Measurements from ENCODE around the gene AJAP1.

Gene AJAP1

DNA sequence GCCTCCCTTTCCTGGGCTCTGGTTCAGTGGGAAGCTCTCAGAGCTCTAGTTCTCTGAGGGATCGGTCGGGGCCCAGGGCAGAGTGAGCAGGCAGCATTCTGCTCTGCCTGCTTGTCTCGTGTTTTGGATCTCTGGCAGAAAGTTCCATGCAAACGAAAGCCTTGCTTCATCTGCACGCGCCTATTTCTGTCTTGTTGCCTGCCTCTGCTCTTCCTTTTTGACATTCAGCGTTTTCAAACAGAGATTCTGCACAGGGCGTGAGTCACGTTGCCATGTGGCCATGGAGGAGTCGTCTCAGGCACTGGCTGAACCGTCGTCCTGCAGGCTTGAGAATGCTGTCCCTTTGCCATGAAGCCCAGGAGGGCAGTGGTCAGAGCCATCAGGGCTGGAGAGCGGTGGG, 20.3 kb downstream of the AJAP1 start:
- Mint-ChIP-seq H3K4me1 (ENCODE audit: low read depth) (no peaks in the 10 kb centered on the region), H3K4me3 (no peak overlapping the region), H3K36me3 (ENCODE audit: low read depth) (no peaks in the 10 kb centered on the region), H3K27ac (no peak overlapping the region), H3K27me3 (ENCODE audit: low read depth) (no peaks in the 10 kb centered on the region), H3K9me3 (no peaks in the 10 kb centered on the region)

GRCh38 chr1:4675454-4676186, 21.2 kb downstream of the AJAP1 start:
- H3K27ac Mint-ChIP-seq = no peak overlapping the region
- H3K36me3 Mint-ChIP-seq (ENCODE audit: low read depth) = no peaks in the 10 kb centered on the region
- H3K4me3 Mint-ChIP-seq = no peak overlapping the region
- H3K27me3 Mint-ChIP-seq (ENCODE audit: low read depth) = no peaks in the 10 kb centered on the region
- H3K9me3 Mint-ChIP-seq = no peaks in the 10 kb centered on the region
- H3K4me1 Mint-ChIP-seq (ENCODE audit: low read depth) = no peaks in the 10 kb centered on the region

DNA sequence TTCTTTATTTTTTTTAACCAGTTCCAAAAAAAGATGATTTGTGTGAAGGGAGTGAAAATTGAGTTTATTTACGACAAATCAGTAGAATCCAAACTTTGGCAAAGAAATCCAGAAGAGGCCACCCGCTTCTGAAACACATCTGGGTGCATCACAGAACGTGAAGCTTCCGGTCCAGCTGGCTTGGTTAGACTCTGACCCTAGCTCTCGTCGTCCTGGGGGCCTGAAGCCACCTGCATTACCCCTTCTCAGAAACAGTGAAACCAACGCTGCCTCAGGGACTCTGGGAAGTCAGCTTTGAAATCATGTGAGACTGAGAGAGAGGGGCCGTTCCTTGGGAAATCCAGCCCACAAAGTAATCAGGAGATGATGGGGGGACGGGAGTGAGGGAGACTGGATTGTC, 21.8 kb downstream of the AJAP1 start:
- no peak overlapping the region for H3K4me3 Mint-ChIP-seq
- H3K27me3 Mint-ChIP-seq (ENCODE audit: low read depth) = no peaks in the 10 kb centered on the region
- no peak overlapping the region for H3K27ac Mint-ChIP-seq
- no peaks in the 10 kb centered on the region for H3K9me3 Mint-ChIP-seq
- H3K36me3 Mint-ChIP-seq (ENCODE audit: low read depth) = no peaks in the 10 kb centered on the region
- H3K4me1 Mint-ChIP-seq (ENCODE audit: low read depth) = no peaks in the 10 kb centered on the region

GRCh38 chr1:4677608-4678007, 23.2 kb downstream of the AJAP1 start:
- no peaks in the 10 kb centered on the region for H3K9me3 Mint-ChIP-seq
- H3K27ac Mint-ChIP-seq = no peak overlapping the region
- no peaks in the 10 kb centered on the region for H3K4me1 Mint-ChIP-seq (ENCODE audit: low read depth)
- no peak overlapping the region for H3K4me3 Mint-ChIP-seq
- H3K27me3 Mint-ChIP-seq (ENCODE audit: low read depth) = no peaks in the 10 kb centered on the region
- H3K36me3 Mint-ChIP-seq (ENCODE audit: low read depth) = no peaks in the 10 kb centered on the region

- no peaks in the 10 kb centered on the region for H3K4me1 Mint-ChIP-seq (ENCODE audit: low read depth)
- no peak overlapping the region for H3K27ac Mint-ChIP-seq
- H3K27me3 Mint-ChIP-seq (ENCODE audit: low read depth) = no peaks in the 10 kb centered on the region
- no peaks in the 10 kb centered on the region for H3K36me3 Mint-ChIP-seq (ENCODE audit: low read depth)
- no peak overlapping the region for H3K4me3 Mint-ChIP-seq
- H3K9me3 Mint-ChIP-seq = no peaks in the 10 kb centered on the region
These were observed 23.8 kb downstream of the AJAP1 start for GRCh38 chr1:4678066-4678717.

GRCh38 chr1:4681026-4681425, 26.6 kb downstream of the AJAP1 start:
- H3K36me3 Mint-ChIP-seq (ENCODE audit: low read depth) = no peaks in the 10 kb centered on the region
- H3K4me1 Mint-ChIP-seq (ENCODE audit: low read depth) = no peaks in the 10 kb centered on the region
- H3K9me3 Mint-ChIP-seq = no peaks in the 10 kb centered on the region
- H3K4me3 Mint-ChIP-seq = no peak overlapping the region
- H3K27ac Mint-ChIP-seq = no peak overlapping the region
- H3K27me3 Mint-ChIP-seq (ENCODE audit: low read depth) = no peaks in the 10 kb centered on the region

GRCh38 chr1:4682607-4683220, 28.3 kb downstream of the AJAP1 start:
- no peaks in the 10 kb centered on the region for H3K27me3 Mint-ChIP-seq (ENCODE audit: low read depth)
- H3K9me3 Mint-ChIP-seq = no peaks in the 10 kb centered on the region
- no peak overlapping the region for H3K4me3 Mint-ChIP-seq
- H3K36me3 Mint-ChIP-seq (ENCODE audit: low read depth) = no peaks in the 10 kb centered on the region
- no peak overlapping the region for H3K27ac Mint-ChIP-seq
- no peaks in the 10 kb centered on the region for H3K4me1 Mint-ChIP-seq (ENCODE audit: low read depth)

- H3K27ac Mint-ChIP-seq = no peak overlapping the region
- no peaks in the 10 kb centered on the region for H3K27me3 Mint-ChIP-seq (ENCODE audit: low read depth)
- no peaks in the 10 kb centered on the region for H3K9me3 Mint-ChIP-seq
- no peak overlapping the region for H3K4me3 Mint-ChIP-seq
- H3K36me3 Mint-ChIP-seq (ENCODE audit: low read depth) = no peaks in the 10 kb centered on the region
- no peaks in the 10 kb centered on the region for H3K4me1 Mint-ChIP-seq (ENCODE audit: low read depth)
These were observed 29.7 kb downstream of the AJAP1 start for GRCh38 chr1:4684136-4684535.

DNA sequence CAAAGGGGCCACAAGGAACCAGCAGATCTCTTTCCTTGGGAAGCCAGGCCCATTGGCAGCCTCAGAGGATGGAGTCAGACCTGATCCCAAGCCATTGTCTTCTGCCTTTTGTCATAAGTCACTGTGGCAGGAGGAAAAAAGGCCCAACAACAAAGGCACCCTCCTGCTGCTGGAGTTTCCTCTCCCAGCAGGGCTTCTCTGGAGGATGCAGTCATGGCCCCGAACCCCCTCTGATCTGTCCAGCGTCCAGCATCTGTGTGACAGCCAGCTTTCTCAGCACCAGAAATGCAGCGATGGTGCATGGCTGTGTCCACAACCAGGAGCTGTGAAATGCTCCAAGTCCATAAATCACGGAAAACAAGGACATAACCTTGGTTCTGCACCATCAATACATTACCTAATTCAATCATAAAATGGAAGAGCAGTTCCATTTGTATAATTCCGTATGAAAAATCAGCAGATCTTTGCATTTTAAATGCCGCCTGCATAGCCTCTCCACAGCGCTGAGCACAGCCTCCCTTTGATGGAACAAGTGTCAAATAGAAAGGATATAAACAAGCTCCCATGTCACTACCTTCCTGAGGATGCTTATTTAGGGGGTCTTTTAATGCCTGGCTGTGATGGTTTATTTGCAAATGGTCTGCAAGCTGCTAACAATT, 30.6 kb downstream of the AJAP1 start:
- Mint-ChIP-seq H3K4me1 (ENCODE audit: low read depth) (no peaks in the 10 kb centered on the region), H3K27me3 (ENCODE audit: low read depth) (no peaks in the 10 kb centered on the region), H3K36me3 (ENCODE audit: low read depth) (no peaks in the 10 kb centered on the region), H3K27ac (no peak overlapping the region), H3K4me3 (no peak overlapping the region), H3K9me3 (no peaks in the 10 kb centered on the region)

- Mint-ChIP-seq H3K4me1 (ENCODE audit: low read depth) (no peaks in the 10 kb centered on the region), H3K36me3 (ENCODE audit: low read depth) (no peaks in the 10 kb centered on the region), H3K9me3 (no peaks in the 10 kb centered on the region), H3K4me3 (no peak overlapping the region), H3K27me3 (ENCODE audit: low read depth) (no peaks in the 10 kb centered on the region), H3K27ac (no peak overlapping the region)
These were observed 31.1 kb downstream of the AJAP1 start for GRCh38 chr1:4685523-4685865.

DNA sequence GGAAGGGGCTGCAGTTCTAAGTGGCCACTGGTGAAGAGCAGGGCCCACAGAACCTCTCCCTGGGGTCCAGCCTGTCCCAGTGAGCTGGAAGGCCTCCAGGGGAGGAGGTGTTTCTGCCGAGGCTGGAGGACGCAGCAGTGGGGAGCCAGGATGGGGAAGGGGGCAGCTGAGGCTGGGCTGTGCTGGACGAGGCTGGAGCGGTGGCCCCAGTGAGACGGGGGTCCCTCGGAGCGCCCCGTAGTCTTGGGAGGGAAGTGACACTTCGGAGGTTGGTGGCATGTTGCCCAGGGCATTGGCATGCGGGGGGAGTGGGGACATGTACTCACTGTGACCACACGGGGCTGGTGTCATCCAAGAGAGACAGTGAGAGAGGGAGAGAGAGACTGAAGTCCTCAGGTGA, 33.5 kb downstream of the AJAP1 start:
- Mint-ChIP-seq H3K27ac (no peak overlapping the region), H3K27me3 (ENCODE audit: low read depth) (no peaks in the 10 kb centered on the region), H3K36me3 (ENCODE audit: low read depth) (no peaks in the 10 kb centered on the region), H3K9me3 (no peaks in the 10 kb centered on the region), H3K4me1 (ENCODE audit: low read depth) (no peaks in the 10 kb centered on the region), H3K4me3 (no peak overlapping the region)

DNA sequence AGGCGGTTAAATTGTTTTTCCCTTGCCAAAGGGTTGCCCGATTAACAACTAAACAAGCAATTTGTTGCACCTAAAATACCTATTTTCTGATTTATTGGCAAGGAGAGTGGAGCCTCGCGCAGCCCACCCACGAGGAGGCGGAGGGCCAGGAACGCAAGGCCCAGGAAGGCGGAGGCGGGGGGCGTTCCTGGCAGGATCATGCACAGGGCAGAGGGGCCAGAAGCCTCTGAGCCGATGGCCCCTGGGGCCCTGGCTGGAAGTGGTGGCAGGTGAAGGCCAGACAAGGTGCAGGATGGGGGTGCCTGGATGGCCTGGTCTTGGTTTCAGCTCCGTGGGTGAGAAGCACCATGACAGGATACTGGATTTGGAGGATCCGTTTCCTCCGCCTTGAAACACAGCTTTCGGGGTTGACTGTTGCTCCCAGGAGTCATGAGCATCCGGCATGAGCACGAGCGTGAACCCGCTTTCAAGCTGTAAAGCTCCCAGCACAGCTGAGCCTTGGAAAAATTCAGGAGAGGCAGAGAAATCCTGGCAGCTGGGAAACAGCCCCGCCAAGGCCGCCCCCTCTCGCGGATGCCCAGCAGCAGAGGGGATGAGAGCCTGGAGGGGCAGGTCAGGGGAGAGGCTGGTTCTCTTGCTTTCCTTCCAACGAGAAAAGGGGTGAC, 35.0 kb downstream of the AJAP1 start:
- H3K4me3 Mint-ChIP-seq = no peak overlapping the region
- no peaks in the 10 kb centered on the region for H3K9me3 Mint-ChIP-seq
- no peaks in the 10 kb centered on the region for H3K27me3 Mint-ChIP-seq (ENCODE audit: low read depth)
- no peaks in the 10 kb centered on the region for H3K36me3 Mint-ChIP-seq (ENCODE audit: low read depth)
- H3K4me1 Mint-ChIP-seq (ENCODE audit: low read depth) = no peaks in the 10 kb centered on the region
- no peak overlapping the region for H3K27ac Mint-ChIP-seq

- H3K27ac Mint-ChIP-seq = no peak overlapping the region
- H3K4me1 Mint-ChIP-seq (ENCODE audit: low read depth) = no peaks in the 10 kb centered on the region
- no peaks in the 10 kb centered on the region for H3K27me3 Mint-ChIP-seq (ENCODE audit: low read depth)
These were observed 35.7 kb downstream of the AJAP1 start for GRCh38 chr1:4689941-4690635.

More at GRCh38 chr1:4689941-4690635, 35.7 kb downstream of the AJAP1 start:
- no peak overlapping the region for H3K4me3 Mint-ChIP-seq
- no peaks in the 10 kb centered on the region for H3K36me3 Mint-ChIP-seq (ENCODE audit: low read depth)
- H3K9me3 Mint-ChIP-seq = no peaks in the 10 kb centered on the region

Data from T-helper 1 cell treated with Interleukin-12 subunit alpha and Interleukin-12 subunit beta and Interleukin-4 antibody, amounts not matched to agents 30 μg/mL and 1 μg/mL, for 36 hours (primary cell).